Ishikawa (cell line): Measurements from ENCODE around the gene SHC4.

Experiments used
- CEBPB ChIP-seq: IDR thresholded peaks from 2 replicates; pipeline ENCODE4 v1.6.1; 2012
- CREB1 ChIP-seq: IDR thresholded peaks from 2 replicates; pipeline ENCODE4 v1.6.1; 2012; ENCODE audit warnings: low read depth
- EGR1 ChIP-seq: IDR thresholded peaks from 2 replicates; pipeline ENCODE4 v1.6.1; 2012
- EP300 ChIP-seq: IDR thresholded peaks from 2 replicates; pipeline ENCODE4 v1.6.1; 2012; ENCODE audit warnings: borderline replicate concordance
- FOXM1 ChIP-seq: IDR thresholded peaks from 2 replicates; pipeline ENCODE4 v1.6.1; 2012; ENCODE audit warnings: low read depth, borderline replicate concordance
- MAX ChIP-seq: IDR thresholded peaks from 2 replicates; pipeline ENCODE4 v1.6.1; 2012
- NFIC ChIP-seq: IDR thresholded peaks from 2 replicates; pipeline ENCODE4 v1.6.1; 2012
- RAD21 ChIP-seq: IDR thresholded peaks from 2 replicates; pipeline ENCODE4 v1.6.1; 2012; ENCODE audit warnings: low read depth
- REST ChIP-seq: IDR thresholded peaks from 2 replicates; pipeline ENCODE4 v1.6.1; 2012; ENCODE audit warnings: low read depth, mild to moderate bottlenecking
- TAF1 ChIP-seq: IDR thresholded peaks from 2 replicates; pipeline ENCODE4 v1.6.1; 2012; ENCODE audit warnings: low read depth, mild to moderate bottlenecking
- TCF12 ChIP-seq: IDR thresholded peaks from 2 replicates; pipeline ENCODE4 v1.6.1; 2012; ENCODE audit warnings: low read depth
- TEAD4 ChIP-seq: IDR thresholded peaks from 2 replicates; pipeline ENCODE4 v1.6.1; 2012
- YY1 ChIP-seq: IDR thresholded peaks from 2 replicates; pipeline ENCODE4 v1.6.1; 2012; ENCODE audit warnings: low read depth
- ZBTB7A ChIP-seq: IDR thresholded peaks from 2 replicates; pipeline ENCODE4 v1.6.1; 2012; ENCODE audit warnings: low read depth
- TF ChIP-seq, protein P1 (sequence below): IDR thresholded peaks from 2 replicates; pipeline ENCODE4 v1.6.1; 2012

The SHC4 gene

DNA sequence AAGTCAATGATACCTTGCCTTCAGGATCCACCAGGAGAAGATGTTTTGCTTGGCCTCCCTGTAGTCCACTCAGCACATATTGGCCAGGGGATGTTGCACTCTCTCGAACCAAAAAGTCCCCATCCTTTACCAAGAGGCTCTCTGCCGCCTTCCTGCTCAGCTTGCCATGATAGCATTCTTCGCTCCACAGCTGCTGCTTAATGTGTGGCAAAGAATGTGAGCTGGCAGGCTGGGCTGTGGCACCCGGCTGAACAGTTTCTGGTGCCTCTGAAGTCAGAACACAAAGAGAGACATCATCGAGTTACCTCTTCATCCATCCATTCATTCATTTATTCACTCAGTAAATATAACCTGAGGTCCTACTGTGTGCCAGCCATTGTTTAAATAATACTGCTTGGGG, 129.0 kb downstream of the SHC4 start:
- TF ChIP-seq TCF12, result no peak

- TF ChIP-seq TEAD4 (no peak), YY1 (no peak), CEBPB (no peak; the same call in 1 of the 2 replicates), MAX (no peak), TAF1 (no peak), CREB1 (no peak), REST (no peak), TCF12 (no peak), EP300 (no peak), ZBTB7A (no peak), NFIC (no peak), EGR1 (no peak), FOXM1 (no peak), RAD21 (no peak)
- TF ChIP-seq, protein P1, sequence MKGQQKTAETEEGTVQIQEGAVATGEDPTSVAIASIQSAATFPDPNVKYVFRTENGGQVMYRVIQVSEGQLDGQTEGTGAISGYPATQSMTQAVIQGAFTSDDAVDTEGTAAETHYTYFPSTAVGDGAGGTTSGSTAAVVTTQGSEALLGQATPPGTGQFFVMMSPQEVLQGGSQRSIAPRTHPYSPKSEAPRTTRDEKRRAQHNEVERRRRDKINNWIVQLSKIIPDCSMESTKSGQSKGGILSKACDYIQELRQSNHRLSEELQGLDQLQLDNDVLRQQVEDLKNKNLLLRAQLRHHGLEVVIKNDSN, result no peak
These were observed 130.0 kb downstream of the SHC4 start for GRCh38 chr15:48833526-48834239.

DNA sequence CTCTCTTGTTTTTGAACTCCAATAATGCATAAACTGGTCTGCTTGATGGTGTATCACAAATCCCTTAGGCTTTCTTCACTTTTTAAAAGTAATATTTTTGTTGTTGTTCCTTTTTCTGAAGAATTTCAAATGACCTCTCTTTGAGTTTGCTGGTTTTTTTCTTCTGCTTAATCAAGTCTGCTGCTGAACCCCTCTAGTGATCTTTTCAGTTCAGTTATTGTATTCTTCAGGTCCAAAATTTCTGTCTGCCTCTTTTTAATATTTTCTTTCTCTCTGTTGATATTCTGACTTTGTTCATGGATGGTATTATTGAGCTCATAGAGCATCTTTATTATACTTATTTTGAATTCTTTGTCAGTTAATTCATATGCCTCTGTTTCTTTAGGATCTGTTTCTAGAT, 131.1 kb downstream of the SHC4 start:
- TF ChIP-seq REST (no peak), EP300 (no peak), FOXM1 (no peak), TEAD4 (no peak), TAF1 (no peak), YY1 (no peak), MAX (no peak), TCF12 (no peak), EGR1 (no peak), CEBPB (no peak), CREB1 (no peak)
- TF ChIP-seq, protein P1, result no peak

DNA sequence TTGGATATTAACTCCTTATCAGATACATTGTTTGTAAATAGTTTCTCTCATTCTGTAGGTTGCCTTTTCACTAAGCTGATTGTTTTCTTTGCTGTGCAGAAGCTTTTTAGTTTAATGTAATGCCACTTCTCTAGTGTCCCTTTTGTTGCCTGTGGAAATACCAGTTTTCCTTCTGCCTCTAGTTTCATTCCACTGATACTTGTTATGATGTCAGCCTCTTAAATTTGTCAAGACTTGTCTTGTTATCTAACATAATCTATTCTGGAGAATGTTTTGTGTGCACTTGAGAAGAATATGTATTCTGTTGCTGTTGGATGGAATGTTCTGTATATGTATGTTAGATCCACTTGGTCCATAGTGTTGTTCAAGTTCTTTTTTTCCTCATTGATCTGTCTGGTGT, 134.8 kb downstream of the SHC4 start:
- no peak for TF ChIP-seq EP300
- no peak for TF ChIP-seq TEAD4
- no peak for TF ChIP-seq TAF1
- TF ChIP-seq FOXM1, result no peak
- TF ChIP-seq EGR1, result no peak
- TF ChIP-seq, protein P1, result no peak
- no peak for TF ChIP-seq YY1
- no peak for TF ChIP-seq NFIC
- TF ChIP-seq CEBPB, result no peak
- TF ChIP-seq TCF12, result no peak

- TF ChIP-seq CEBPB, result no peak
- no peak for TF ChIP-seq TAF1
- no peak for TF ChIP-seq FOXM1
These were observed 135.2 kb downstream of the SHC4 start for GRCh38 chr15:48828471-48828870.

GRCh38 chr15:48825075-48825474, 138.6 kb downstream of the SHC4 start:
- TF ChIP-seq CREB1, result no peak
- TF ChIP-seq TEAD4, result no peak
- TF ChIP-seq EGR1, result no peak
- TF ChIP-seq NFIC, result no peak
